ACHN (cell line): ENCODE measurements around the gene KHDC3L.
A peak's percentile ranks its signal among the peaks of the same experiment; 100 is the strongest.

Experiments used
- DNase-seq: peaks from one replicate; pipeline ENCODE4 v3.0.0-alpha.2; 2015
- in situ Hi-C: cut with HindIII; loops from 2 replicates; pipeline ENCODE4 v1.10.0; 2017; ENCODE audit warnings: low sequenced_read_pairs, low pct_ligation_motif_present, low pct_unique_long_range_greater_than_20kb

KHDC3L gene, protein sequence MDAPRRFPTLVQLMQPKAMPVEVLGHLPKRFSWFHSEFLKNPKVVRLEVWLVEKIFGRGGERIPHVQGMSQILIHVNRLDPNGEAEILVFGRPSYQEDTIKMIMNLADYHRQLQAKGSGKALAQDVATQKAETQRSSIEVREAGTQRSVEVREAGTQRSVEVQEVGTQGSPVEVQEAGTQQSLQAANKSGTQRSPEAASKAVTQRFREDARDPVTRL

GRCh38 chr6:73362358-73362757, at the start of gene KHDC3L:
KHDC3L (plus strand) TSS chr6:73362658; CDS start chr6:73362730, 72 bp downstream.
- in situ Hi-C loops, result no loop called here
- DNase-seq, result no peak

GRCh38 chr6:73314577-73315492, 47.6 kb upstream of the KHDC3L start:
- in situ Hi-C loops, result no loop called here
- no peak for DNase-seq

DNA sequence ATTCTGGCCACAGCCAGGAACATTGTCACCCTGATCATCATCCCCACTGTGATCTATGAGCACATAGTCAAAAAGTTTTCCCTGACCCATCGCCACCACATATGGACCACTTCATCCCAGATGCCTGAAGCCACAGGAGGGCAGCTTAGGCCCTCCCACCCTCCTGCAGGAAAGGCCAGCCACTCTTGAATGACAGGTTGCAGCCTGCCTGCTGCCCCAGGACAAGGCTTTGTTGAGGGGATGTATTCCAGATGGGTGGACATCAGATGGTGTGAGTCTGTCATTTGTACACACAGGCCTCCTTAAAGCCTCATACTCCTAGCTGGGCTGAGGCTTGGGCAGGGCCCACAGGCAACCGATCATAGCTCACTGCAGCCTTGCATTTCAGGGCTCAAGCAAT, 39.1 kb upstream of the KHDC3L start:
- in situ Hi-C loops, result no loop called here
- no peak for DNase-seq

- peak; percentile 49 for DNase-seq
- in situ Hi-C loops, result no loop called here
These were observed 36.8 kb upstream of the KHDC3L start for GRCh38 chr6:73325656-73326055.

- DNase-seq, result no peak
- in situ Hi-C loops, result no loop called here
These were observed 33.7 kb upstream of the KHDC3L start for GRCh38 chr6:73328790-73329189.

GRCh38 chr6:73329201-73329600, 33.3 kb upstream of the KHDC3L start:
- in situ Hi-C loops, result no loop called here

DNA sequence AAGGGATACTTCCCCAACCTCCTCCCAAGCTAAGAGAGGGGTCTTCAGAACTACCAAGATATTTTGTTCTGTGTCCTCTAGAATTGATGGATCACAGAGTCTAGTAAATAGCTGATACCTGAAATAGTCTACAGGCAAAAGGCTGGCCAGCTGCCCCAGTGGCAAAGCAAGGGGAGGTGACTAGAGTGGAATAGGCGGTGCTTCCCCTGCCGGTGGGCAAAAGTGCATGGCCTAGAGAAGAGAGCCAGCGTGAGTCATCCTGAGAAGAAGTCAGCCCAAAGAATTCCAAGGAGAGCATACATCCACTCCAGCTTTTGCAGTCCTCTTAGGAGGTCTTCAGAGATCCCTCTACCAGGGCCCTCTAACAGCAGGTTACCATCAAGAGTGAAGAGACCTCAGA, 23.1 kb upstream of the KHDC3L start:
- DNase-seq, result peak; percentile 11
- in situ Hi-C loops, result no loop called here

More at GRCh38 chr6:73329201-73329600, 33.3 kb upstream of the KHDC3L start:
- DNase-seq, result no peak

DNA sequence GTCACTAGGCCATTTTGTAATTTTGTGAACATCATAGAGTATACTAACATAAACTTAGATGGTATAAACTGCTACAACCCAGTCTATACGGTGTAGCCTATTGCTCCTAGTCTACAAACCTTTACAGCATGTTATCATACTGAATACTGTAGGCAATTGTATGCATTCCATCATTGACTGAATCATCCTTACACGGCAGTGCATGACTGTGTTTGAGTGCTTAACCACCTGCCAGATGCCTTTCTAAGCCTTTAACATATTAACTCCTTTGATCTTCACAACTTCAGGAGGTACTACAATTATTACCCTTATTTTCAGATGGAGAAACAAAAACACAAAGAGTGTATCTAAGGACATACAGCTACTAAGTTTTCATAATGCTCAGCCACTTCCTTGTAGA, 22.4 kb upstream of the KHDC3L start:
- DNase-seq, result peak; percentile 21
- in situ Hi-C loops, result no loop called here

DNA sequence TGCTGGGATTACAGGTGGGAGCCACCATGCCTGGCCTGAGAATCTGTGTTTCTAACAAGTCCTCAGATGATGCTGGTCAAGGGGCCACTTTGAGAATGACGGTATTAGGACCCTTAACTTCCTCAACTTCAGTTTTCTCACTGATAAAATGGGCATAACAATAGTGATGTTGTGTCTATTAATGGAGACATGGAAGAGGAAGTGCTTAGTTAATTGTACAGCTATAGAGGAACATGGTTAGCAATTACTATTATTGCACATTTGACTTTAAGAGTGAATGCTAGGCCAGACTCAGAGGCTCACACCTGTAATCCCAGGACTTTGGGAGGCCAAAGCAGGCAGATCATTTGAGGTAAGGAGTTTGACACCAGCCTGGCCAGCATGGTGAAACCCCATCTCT, 21.1 kb upstream of the KHDC3L start:
- in situ Hi-C loops, result no loop called here
- no peak for DNase-seq

- in situ Hi-C loops, result no loop called here
- no peak for DNase-seq
These were observed 20.3 kb upstream of the KHDC3L start for GRCh38 chr6:73342174-73342573.

- in situ Hi-C loops, result no loop called here
- DNase-seq, result no peak
These were observed 19.3 kb upstream of the KHDC3L start for GRCh38 chr6:73343164-73343563.

GRCh38 chr6:73348550-73349204, 13.8 kb upstream of the KHDC3L start:
- no peak for DNase-seq
- in situ Hi-C loops, result no loop called here

- no peak for DNase-seq
- in situ Hi-C loops, result no loop called here
These were observed 13.1 kb upstream of the KHDC3L start for GRCh38 chr6:73349311-73349710.

GRCh38 chr6:73353636-73354593, 8.5 kb upstream of the KHDC3L start, which contains the start of gene DPPA5:
DPPA5 (minus strand) TSS chr6:73354276; CDS start chr6:73354225, 51 bp downstream.
- DNase-seq, result no peak
- in situ Hi-C loops, result no loop called here

DNA sequence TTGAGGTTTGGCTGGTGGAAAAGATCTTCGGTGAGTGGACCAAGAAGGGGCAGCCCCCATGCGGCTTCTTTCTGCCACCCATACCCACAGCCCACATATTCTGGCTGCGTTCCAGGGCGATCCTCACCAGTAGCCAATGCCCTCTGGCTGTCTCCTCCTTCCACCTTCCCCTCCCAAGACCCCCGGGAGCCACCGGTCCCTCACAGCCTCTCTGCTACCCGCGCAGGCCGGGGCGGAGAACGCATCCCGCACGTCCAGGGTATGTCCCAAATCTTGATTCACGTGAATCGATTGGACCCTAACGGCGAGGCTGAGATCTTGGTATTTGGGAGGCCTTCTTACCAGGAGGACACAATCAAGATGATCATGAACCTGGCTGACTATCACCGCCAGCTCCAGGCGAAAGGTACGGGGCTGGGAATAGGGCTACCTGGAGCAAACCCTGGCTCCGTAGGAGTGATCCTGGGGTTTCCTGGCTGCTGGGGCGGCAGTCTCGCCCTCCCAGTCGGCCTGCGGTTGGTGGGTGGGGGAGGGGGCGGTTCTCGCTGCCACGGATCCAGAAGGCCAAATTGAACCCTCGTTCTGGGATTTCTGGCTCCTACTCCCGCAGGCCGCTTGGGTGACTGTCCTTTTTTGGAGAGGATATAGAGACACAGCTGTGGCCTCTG, 545 bp downstream of the KHDC3L start:
- no peak for DNase-seq
- in situ Hi-C loops, result no loop called here

- DNase-seq, result no peak
- in situ Hi-C loops, result no loop called here
These were observed 1.0 kb downstream of the KHDC3L start for GRCh38 chr6:73363537-73363875.

GRCh38 chr6:73364121-73364520, 1.7 kb downstream of the KHDC3L start:
- no peak for DNase-seq
- in situ Hi-C loops, result no loop called here

- no peak for DNase-seq
- in situ Hi-C loops, result no loop called here
These were observed 2.1 kb downstream of the KHDC3L start for GRCh38 chr6:73364549-73364948.
